NCI-H2227 (cell line): ENCODE results near the gene CCDC82.
"Not testable (repeated sequence)": the region's sequence is repeated elsewhere in the genome, so short reads cannot be mapped to it uniquely, and the experiment has no call there.

Source experiments
- DNase-seq: peaks from one replicate; lab custom pipeline; 2025; ENCODE audit not compliant: unreplicated experiment; lab: John Stamatoyannopoulos, UW

CCDC82 gene

GRCh38 chr11:96389720-96390487 is at the start of gene CCDC82, which contains the start of gene JRKL:
Gene CCDC82, minus strand, starts transcription at chr11:96389912. Its CDS starts 5,165 bp downstream, at chr11:96384747.
Gene JRKL, plus strand, starts transcription at chr11:96390013. Its CDS starts 637 bp downstream, at chr11:96390650.
- peak; percentile 94 for DNase-seq

GRCh38 chr11:96432654-96433053 is 42.9 kb upstream of the CCDC82 start:
- not testable (repeated sequence) for DNase-seq

GRCh38 chr11:96430668-96431067 is 41.0 kb upstream of the CCDC82 start:
- no peak for DNase-seq

DNA sequence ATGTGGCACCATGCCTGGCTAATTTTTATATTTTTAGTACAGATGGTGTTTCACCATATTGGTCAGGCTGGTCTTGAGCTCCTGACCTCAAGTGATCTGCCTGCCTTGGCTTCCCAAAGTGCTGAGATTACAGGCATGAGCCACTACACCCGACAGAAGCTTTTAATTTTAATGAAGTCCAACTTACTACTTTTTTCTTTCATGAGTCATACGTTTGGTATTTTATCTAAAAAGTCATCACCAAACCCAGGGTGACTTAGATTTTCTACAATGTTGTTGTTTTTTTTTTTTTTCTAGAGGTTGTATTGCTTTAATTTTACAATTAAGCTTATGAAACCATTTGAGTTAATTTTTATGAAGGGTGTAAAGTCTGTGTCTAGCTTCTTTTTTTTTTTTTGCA is 35.0 kb upstream of the CCDC82 start:
- DNase-seq, result no peak

GRCh38 chr11:96413408-96413807 is 23.7 kb upstream of the CCDC82 start:
- no peak for DNase-seq

DNA sequence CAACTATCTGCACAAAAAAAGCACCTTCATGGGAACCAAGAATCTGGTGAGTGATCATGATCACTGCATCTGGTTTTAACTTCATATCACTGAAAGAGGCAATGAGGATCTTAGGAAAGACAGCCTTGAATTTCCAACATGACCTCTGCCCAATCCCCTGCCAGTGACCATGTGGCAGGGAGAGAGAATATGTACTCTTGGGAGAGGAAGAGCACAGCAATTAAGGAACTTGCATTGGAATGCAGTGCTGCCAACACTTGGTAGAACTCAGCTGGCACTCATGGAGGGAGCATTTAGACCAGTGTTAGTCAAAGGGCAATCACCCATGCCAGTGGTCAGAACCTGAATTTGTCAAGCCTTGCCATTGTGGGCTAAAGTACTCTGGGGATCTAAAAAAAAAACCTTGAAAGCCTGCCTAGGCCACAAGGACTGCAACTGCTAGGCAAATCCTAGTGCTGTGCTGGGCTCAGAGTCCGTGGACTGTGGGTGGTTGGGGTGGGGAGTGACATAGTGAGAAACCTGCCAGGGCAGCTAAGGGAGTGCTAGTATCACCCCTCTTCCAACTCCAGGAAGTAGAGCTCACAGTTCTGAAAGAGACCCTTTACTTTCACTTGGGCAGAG is 23.2 kb upstream of the CCDC82 start:
- DNase-seq, result no peak

GRCh38 chr11:96411412-96411811 is 21.7 kb upstream of the CCDC82 start:
- peak; percentile 12 for DNase-seq

- no peak for DNase-seq
Observed at GRCh38 chr11:96400697-96401096, 11.0 kb upstream of the CCDC82 start.

- no peak for DNase-seq
Observed at GRCh38 chr11:96397863-96398262, 8.2 kb upstream of the CCDC82 start.

DNA sequence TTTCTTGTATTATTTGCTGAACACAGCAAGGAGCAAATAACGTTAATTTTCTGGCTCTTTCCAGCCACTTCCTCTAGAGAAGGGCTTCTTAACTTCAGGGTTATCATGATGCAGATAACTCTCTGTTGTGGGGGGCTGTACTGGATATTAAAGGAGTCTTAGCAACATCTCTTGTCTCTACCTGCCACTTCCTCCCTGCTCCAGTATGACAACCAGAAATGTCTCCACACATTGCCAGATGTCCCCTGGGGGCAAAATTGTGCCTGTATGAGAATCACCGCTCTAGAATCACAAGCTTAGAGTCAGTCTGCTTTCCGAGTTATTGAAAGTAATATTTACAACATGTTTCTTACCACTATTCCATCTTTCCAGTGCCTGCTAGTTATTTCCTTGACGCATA is 6.9 kb upstream of the CCDC82 start:
- DNase-seq, result no peak

- no peak for DNase-seq
Observed at GRCh38 chr11:96394773-96395172, 5.1 kb upstream of the CCDC82 start.

- peak; percentile 38 for DNase-seq
Observed at GRCh38 chr11:96393753-96394348, 4.1 kb upstream of the CCDC82 start.

DNA sequence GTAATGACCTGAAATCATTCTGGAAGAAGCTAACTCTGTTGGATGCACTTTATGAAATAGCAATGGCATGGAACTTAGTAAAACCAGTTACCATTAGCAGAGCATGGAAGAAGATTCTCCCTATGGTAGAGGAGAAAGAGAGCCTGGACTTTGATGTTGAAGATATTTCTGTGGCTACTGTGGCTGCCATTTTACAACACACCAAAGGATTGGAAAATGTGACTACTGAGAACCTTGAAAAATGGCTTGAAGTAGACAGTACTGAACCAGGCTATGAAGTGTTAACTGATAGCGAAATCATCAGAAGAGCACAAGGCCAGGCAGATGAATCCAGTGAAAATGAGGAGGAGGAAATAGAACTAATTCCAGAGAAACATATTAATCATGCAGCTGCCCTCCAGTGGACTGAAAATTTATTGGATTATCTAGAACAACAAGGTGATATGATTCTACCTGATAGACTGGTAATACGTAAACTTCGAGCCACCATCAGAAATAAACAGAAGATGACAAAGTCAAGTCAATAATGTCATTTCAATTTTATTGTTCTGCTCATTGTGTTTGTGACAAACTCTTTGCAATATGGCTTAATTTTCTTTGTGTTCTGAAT is 2.1 kb upstream of the CCDC82 start:
- DNase-seq, result no peak

- DNase-seq, result peak; percentile 27
Observed at GRCh38 chr11:96390488-96390792, 728 bp upstream of the CCDC82 start.

GRCh38 chr11:96388891-96389719 is 607 bp downstream of the CCDC82 start:
- DNase-seq, result peak; percentile 80

DNA sequence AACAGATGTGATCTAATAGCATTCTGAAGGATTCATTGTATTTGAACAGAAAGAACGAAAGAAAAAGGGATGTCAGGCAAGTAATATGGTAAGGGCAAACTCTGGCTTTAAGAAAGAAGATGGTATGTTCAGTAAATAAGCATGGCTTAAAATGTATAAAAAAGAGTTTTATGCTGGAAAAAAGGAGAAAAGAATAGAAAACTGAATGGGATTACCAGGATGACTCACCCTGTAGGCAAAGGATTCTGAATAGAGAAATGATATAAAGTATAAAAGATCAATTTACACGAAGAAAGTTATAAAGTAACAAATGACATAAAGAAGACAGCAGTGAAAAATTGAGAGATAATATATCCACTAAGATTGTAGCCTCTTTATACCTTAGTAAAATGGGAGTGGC is 4.5 kb downstream of the CCDC82 start:
- DNase-seq, result no peak

DNA sequence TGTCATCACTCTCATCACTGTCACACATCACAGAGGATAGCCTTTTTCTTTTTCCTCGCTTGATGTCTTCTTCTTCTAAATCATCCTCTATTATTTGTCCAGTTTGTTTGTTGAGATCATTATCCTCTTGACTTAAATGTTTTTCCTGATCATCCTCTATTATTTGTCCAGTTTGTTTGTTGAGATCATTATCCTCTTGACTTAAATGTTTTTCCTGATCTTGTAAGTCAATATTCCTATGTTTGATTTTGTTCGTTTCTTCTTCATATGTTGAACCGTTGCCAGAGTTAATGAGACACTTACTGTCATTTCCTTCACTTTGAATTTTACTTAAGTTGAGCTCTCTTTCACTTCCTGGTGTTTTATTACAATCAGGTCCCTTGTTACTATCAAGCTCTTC is 5.6 kb downstream of the CCDC82 start:
- DNase-seq, result peak; percentile 2

- DNase-seq, result no peak
Observed at GRCh38 chr11:96376796-96377195, 12.9 kb downstream of the CCDC82 start.

DNA sequence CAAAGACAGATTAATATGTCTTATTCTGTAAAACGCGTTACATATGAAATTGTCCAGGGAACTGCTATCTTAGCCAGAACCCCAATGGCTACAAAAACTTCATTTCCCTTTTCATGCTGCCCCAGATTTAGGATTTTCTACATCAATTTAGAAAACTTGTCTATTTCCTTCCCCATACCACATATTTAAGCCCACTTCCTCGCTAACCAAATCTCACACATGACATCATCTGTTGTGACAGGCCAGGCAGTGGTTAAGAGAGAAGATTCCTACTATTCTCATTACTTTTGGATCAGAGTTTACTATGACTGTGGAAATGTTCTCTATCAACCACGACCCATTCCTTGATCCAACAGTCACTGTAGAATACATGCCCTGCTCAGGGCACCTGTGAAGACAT is 15.9 kb downstream of the CCDC82 start:
- no peak for DNase-seq

GRCh38 chr11:96367342-96367741 is 22.4 kb downstream of the CCDC82 start:
- no peak for DNase-seq

- no peak for DNase-seq
Observed at GRCh38 chr11:96366024-96366423, 23.7 kb downstream of the CCDC82 start.
